Measurements from ENCODE around the gene COL4A2.
"Not testable (repeated sequence)": the region's sequence is repeated elsewhere in the genome, so short reads cannot be mapped to it uniquely, and the experiment has no call there.

Gene COL4A2

DNA sequence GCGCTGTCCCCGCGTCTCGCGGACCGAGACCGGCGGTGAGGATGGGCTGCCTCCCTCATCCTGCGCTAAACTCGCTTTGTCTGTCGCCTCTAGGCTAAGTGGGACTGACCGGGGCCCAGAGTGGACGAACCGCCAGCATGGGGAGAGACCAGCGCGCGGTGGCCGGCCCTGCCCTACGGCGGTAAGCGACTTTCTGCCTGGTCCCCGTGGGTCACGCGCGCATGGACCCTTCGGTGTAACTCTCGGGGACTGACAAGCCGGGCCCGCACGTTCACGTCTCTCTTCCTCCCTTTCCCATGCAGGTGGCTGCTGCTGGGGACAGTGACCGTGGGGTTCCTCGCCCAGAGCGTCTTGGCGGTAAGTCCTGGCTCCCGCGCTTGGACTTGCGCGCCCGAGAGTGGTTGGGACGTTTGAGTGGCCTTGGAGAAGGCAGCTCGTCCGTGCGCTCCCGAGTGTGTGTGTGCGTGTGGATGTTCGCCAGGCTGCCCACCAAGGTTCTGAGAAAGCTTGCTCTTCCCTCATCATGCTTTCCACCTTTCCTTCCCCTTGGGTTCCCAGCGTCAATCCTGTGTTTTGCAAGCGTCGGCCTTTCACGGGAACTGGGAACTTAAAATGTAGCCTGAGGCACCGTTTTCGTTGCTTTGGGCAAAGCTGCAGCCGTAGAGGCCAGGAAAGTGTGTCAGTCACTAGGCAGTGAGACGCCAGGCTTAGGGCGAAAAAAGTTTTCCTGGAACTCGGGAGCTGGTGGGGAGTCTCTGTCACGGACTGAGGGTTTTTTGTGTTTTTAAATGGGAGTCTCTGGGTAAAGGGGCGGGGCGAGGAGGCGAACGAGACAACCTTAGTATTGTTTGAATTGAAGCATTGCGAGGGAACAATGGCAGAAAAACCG is 927 bp downstream of the COL4A2 start:
- no peak for DNase-seq (ENCODE audit: low read depth)

GRCh38 chr13:110308656-110309359 is 1.7 kb downstream of the COL4A2 start:
- DNase-seq (ENCODE audit: low read depth), result no peak

GRCh38 chr13:110309661-110310524 is 2.8 kb downstream of the COL4A2 start:
- no peak for DNase-seq (ENCODE audit: low read depth)

- DNase-seq (ENCODE audit: low read depth), result no peak
Measured at GRCh38 chr13:110310541-110311442, 3.7 kb downstream of the COL4A2 start.

- DNase-seq (ENCODE audit: low read depth), result no peak
Measured at GRCh38 chr13:110311443-110312338, 4.6 kb downstream of the COL4A2 start.

GRCh38 chr13:110312339-110313031 is 5.4 kb downstream of the COL4A2 start:
- no peak for DNase-seq (ENCODE audit: low read depth)

DNA sequence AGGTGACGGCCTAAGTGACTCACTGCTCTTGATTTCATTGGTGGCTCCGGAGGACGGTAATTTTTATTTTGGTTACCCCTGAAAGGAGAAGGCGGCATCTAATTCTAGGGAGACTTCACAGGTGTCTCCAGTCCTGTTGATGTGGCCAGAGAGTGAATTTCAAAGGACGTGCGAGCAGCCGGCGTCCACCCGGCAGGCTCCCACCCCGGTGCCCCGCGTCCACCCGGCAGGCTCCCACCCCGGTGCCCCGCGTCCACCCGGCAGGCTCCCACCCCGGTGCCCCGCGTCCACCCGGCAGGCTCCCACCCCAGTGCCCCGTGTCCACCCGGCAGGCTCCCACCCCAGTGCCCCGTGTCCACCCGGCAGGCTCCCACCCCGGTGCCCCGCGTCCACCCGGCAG is 6.2 kb downstream of the COL4A2 start:
- not testable (repeated sequence) for DNase-seq (ENCODE audit: low read depth)

DNA sequence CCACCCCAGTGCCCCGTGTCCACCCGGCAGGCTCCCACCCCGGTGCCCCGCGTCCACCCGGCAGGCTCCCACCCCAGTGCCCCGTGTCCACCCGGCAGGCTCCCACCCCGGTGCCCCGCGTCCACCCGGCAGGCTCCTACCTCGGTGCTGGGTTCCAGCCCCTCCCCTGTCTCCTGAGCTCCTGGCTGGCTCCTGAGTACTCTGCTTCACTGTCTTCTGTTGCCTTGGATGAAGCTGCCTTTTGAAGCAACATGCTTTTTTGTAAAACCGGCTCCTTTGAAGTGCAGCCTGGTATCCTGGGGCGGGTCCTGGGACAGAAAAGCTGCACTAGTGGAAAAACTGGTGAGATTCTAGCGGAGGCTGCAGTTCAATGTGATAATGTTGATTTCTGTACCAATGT is 6.6 kb downstream of the COL4A2 start:
- not testable (repeated sequence) for DNase-seq (ENCODE audit: low read depth)

DNA sequence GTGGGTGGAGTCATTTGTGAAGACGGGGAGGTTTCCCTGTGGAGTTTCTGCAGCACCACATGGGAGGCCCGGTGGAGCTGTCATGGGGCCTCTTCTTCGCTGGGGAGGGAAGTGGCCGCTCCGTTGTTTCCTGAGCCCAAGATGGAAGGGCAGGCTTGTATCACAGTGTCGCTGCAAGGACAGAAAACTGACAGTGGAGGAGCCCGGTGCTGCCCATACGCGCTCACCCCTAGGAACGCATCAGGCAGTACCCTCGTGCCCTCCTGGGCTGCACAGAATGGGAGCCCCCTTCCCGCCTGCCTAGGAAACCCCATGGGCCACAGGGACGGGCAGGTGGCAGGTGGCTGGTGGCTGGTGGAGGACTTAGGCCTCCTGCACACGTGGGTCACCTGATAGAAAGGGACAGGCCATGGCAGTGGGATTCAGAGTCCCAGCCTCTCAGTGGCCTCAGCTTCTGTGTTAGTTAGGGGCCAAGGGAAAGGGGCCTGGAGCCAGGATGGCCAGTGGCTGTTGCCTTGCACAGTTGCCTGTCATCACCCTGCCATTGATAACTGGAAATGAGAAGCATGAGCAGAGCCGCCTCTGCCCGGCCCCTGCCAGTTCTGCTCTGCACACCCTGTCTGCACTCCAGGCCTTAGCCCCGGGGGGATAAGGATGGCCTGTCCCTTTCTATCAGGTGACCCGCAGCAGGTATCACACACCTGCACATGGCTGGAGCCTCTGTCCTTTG is 7.6 kb downstream of the COL4A2 start:
- DNase-seq (ENCODE audit: low read depth), result no peak

DNA sequence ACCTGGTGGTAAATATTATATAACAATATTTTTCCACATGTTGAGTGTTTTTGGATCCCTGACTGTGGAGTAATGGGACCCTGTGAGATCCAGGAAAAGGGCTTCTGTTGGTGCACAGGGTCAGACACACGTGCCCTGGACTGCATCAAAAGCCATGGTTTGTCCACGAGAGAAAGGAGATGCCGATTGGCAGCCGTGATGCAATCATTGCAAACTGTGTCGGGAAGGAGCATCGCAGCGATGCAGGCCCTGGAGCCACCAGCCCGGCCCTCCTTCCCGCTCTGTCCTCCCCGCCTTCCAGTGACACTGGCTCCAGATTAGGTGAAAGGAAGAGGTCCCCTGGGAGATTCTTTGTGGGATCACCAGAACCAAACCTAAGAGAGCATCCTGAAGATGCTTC is 9.1 kb downstream of the COL4A2 start:
- DNase-seq (ENCODE audit: low read depth), result no peak

- DNase-seq (ENCODE audit: low read depth), result no peak
Measured at GRCh38 chr13:110317093-110317492, 10.0 kb downstream of the COL4A2 start.

DNA sequence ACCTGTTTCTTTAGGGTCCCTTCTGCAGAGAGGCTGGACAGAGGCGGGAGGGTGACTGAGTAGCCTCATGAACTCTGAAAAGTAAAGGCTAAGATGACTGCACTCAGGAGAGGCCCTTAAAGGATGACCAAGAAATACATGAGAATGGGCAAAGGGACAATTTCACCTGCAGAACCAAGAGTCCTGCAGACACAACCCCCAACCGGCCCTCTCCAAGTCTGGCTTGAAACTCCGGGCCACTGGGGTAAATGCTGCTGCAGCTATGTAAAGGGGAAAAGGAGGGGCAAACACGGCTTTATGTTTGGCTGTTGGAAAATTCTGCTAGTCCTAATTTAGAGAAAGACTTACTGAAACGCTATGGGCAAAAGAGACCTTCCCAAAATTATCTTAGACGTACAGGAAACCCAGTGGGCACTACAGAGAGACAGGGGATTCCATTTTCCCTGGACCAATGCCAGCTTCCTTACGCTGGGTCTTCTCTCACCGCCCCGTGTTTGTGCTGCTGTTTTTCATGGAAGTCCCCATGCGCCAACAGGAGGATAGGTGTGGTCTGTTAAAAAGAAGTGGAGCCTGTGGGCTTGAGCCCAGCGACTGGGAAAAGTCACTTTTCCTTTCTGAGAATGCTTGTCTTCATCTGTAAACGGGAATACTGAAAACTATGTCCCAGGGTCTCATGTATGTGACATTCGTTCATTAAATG is 10.6 kb downstream of the COL4A2 start:
- no peak for DNase-seq (ENCODE audit: low read depth)

DNA sequence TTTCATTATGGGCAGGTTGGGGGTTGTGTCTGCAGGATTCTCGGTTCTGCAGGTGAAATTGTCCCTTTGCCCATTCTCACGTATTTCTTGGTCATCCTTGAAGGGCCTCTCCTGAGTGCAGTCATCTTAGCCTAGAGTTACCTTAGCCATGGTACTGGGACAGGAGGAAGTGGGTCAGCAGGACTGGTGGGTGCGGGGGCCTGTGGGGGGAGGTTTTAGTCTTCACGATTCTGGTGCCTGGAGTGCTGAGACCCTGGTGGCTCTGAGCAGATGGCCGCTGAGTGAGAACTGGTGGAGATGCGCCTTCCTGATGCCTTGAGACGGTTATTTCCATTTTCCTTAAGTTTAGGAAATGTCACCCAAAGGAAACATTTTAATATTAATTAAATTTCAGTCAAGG is 11.8 kb downstream of the COL4A2 start:
- no peak for DNase-seq (ENCODE audit: low read depth)

DNA sequence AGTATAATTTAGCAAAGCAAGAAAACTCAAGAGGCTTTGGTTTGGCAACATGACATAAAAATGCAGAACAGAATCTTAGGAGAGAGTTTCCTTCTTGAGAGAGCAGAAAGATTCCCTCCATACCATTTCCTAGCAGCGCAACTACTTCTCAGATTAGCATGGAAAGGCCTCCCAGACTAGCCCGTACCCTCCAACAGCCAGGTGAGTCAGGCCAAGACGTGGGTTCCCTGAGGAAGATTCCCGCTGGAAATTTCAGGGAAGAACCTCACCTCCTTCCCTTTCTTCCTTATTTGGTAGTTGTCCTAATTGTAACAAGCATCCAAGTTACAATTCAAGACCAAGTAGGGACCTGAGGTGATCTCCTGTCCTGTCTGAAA is 12.3 kb downstream of the COL4A2 start:
- no peak for DNase-seq (ENCODE audit: low read depth)

- no peak for DNase-seq (ENCODE audit: low read depth)
Measured at GRCh38 chr13:110319774-110320509, 12.9 kb downstream of the COL4A2 start.

DNA sequence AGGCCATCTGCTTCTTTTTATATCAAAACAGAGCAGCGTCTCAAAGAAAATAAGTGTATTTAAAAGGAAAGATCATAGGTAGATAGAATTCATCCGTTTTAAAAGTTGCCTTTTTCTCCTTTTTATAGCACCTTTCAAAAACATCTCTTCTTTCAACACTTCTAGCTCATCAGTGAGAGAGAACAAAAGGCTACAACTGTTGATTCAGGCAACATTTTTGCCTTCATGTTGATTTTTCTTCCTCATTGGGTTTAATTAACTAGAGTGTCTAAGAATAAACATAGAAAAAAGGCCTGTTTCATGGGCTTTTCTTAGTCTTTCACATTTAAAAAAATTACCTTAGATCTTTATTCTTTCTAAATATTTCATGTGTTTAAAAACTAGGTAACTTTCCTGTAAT is 13.6 kb downstream of the COL4A2 start:
- DNase-seq (ENCODE audit: low read depth), result no peak

- DNase-seq (ENCODE audit: low read depth), result not testable (repeated sequence)
Measured at GRCh38 chr13:110321573-110321972, 14.5 kb downstream of the COL4A2 start.
